Heart left ventricle (tissue), 13 donors: ENCODE results near the gene TBCK.

Experiments
- CTCF ChIP-seq, 12 donors: fragments of 200-600 bp; sonication (generic) in 4 of 12; IDR thresholded peaks; one replicate each; pipeline versions ENCODE4 v1.5.0 to v1.8.0; 2018 to 2022; ENCODE audit warnings: antibody characterized with exemption in 12 of 12, mild to moderate bottlenecking in 5 of 12
- POLR2A ChIP-seq, 2 donors: fragments of 450-650 bp; IDR thresholded peaks; one replicate each; pipeline ENCODE4 v1.6.1; 2017; ENCODE audit warnings: antibody characterized with exemption in 2 of 2, mild to moderate bottlenecking in 2 of 2, moderate library complexity in 2 of 2
- donor health status: ischemic (EF 13 %, LVEDD 7.1; RV severe dilation, severe dysfunction).
- donor health status: DM: no; HTN: yes; CAD: no.
- donor health status: DM: no; HTN: no; CAD: no.
- donor health status: ischemic (EF 25% LVEDD 6.9; RV normal size, moderate dysfunction).
- donor health status: ischemic (EF 25% LVEDD 5.7; RV mildly dilated, moderate dysfunction).
- donor health status: ischemic (EF 35%, LVEDD 5.7; RV mildly dilated, moderate dysfunction).
- donor health status: nonischemic (EF 11% LVEDD 7.7; RV severe dilation, severe dysfunction).
- donor health status: DM: yes; HTN: yes; CAD: no.
- donor health status: PGD.
- donor health status: ischemic (EF 29% LVEDD 5.4; RV normal size, mild dysfunction).
- donor health status: nonischemic (EF 23%, LVEDD 6.1; RV moderate dilation, normal function).

GRCh38 chr4:106364282-106364681, 48.3 kb upstream of the TBCK start:
- TF ChIP-seq CTCF (IDR thresholded peaks at IDR 0.05) (no peak), POLR2A (IDR thresholded peaks at IDR 0.05) (no peak)
